HG03045 (cell line): ENCODE results near the gene SIVA1.

Source experiments
- ATAC-seq: cut with Tn5 transposase; IDR thresholded peaks from one replicate; pipeline ENCODE4 v1.9.1; 2021; ENCODE audit warnings: mild to moderate bottlenecking, moderate library complexity; ENCODE audit not compliant: unreplicated experiment

The SIVA1 gene

GRCh38 chr14:104805326-104805678 is 52.4 kb downstream of the SIVA1 start:
- no peak for ATAC-seq

GRCh38 chr14:104805941-104806624 is 53.1 kb downstream of the SIVA1 start:
- no peak for ATAC-seq

GRCh38 chr14:104806625-104807465 is 53.9 kb downstream of the SIVA1 start:
- ATAC-seq = no peak

- ATAC-seq = no peak
Measured at GRCh38 chr14:104808456-104808855, 55.5 kb downstream of the SIVA1 start.
